ENCODE measurements around the gene MAN2B2. TPM values are rescaled to one million over a fixed set of nuclear protein-coding genes. Genes with fewer than 3 reads are reported as not detected.

The MAN2B2 gene
- total and polyA plus RNA-seq, 8 donors = 6.1 to 49.4 (median 13.9) TPM

DNA sequence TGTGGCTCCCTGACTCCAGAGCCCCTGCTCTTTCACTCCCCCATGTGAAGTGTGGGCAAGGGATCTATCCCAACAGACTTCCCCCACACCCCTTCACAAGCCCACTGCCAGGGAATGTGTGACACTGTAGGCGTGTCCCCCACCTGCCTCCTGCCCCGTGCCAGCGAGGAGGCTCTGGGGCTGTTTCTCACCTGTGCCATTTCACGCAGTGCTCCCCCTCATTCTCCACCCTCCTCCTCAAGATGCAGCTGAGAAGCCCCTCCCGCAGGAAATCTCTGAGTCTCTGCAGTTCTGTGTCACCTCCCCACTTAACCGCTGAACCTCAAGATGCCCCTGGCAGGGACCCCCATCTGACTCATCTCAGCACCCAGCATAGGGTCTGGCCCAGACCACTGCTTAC lies 5.4 kb downstream of the MAN2B2 start:
- Histone ChIP-seq H3K9me3 (peaks cover 0 to 13% (median 4%) of the 10 kb centered on the region in 4 donors), H3K4me1 (peaks cover 11 to 21% (median 16%) of the 10 kb centered on the region in 4 donors), H3K27ac (no peak overlapping the region), H3K36me3 (peaks cover 26 to 86% (median 85%) of the 10 kb centered on the region in 4 donors), H3K4me3 (no peak overlapping the region), H3K27me3 (no peaks in the 10 kb centered on the region)
- intact Hi-C loops (cut with DNase I; ENCODE audit: low total_unique reads) = no loop called here
- DNase-seq = no peak
- 94 to 99% (median 97%) methylated on average over 6 of the region's 6 CpGs for WGBS, 5 donors
- TF ChIP-seq POLR2A (IDR thresholded peaks at IDR 0.05) (no peak), EP300 (IDR thresholded peaks at IDR 0.05) (no peak), POLR2AphosphoS5 (IDR thresholded peaks at IDR 0.05) (no peak)
- TF ChIP-seq, protein P1, sequence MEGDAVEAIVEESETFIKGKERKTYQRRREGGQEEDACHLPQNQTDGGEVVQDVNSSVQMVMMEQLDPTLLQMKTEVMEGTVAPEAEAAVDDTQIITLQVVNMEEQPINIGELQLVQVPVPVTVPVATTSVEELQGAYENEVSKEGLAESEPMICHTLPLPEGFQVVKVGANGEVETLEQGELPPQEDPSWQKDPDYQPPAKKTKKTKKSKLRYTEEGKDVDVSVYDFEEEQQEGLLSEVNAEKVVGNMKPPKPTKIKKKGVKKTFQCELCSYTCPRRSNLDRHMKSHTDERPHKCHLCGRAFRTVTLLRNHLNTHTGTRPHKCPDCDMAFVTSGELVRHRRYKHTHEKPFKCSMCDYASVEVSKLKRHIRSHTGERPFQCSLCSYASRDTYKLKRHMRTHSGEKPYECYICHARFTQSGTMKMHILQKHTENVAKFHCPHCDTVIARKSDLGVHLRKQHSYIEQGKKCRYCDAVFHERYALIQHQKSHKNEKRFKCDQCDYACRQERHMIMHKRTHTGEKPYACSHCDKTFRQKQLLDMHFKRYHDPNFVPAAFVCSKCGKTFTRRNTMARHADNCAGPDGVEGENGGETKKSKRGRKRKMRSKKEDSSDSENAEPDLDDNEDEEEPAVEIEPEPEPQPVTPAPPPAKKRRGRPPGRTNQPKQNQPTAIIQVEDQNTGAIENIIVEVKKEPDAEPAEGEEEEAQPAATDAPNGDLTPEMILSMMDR (IDR thresholded peaks at IDR 0.05) = no peak

DNA sequence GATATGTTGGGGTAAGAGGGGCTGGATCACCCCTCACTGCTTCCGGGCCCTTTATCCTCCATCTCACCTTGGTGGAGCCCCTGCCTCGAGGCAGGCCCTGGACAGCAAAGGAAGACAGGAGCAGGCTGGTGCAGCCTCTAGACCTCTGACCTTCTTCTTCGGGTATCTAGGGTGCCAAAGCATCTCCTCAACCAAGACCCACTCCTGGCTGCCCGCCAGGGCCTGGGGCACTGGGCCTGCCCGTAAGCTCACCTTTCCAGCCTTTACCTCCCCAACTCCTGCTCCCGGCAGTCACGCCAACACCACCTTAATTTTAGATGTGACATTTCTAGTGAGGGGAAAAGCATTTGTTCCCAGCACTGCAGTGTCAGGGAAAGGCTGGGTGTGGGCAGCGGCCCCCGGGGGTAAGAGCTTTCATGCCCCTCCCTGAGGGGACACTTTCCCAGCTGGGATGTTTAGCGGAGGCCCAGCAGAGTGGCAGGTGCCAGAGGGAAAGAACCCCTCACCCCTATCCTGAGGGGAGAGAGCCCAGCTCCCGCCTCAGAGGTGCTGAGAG lies 6.7 kb downstream of the MAN2B2 start:
- Histone ChIP-seq H3K27me3 (no peaks in the 10 kb centered on the region), H3K27ac (no peak overlapping the region), H3K9me3 (peaks cover 0 to 13% (median 4%) of the 10 kb centered on the region in 4 donors), H3K4me3 (no peak overlapping the region), H3K36me3 (peaks cover 26 to 98% (median 95%) of the 10 kb centered on the region in 4 donors), H3K4me1 (peaks cover 0 to 8% (median 3%) of the 10 kb centered on the region in 4 donors)
- TF ChIP-seq EP300 (IDR thresholded peaks at IDR 0.05) (no peak), POLR2AphosphoS5 (IDR thresholded peaks at IDR 0.05) (no peak), POLR2A (IDR thresholded peaks at IDR 0.05) (no peak)
- TF ChIP-seq, protein P1 (IDR thresholded peaks at IDR 0.05) = no peak
- 92 to 96% (median 95%) methylated on average over 10 to 11 of the region's 11 CpGs for WGBS, 5 donors
- intact Hi-C loops (cut with DNase I; ENCODE audit: low total_unique reads) = no loop called here
- DNase-seq = no peak

DNA sequence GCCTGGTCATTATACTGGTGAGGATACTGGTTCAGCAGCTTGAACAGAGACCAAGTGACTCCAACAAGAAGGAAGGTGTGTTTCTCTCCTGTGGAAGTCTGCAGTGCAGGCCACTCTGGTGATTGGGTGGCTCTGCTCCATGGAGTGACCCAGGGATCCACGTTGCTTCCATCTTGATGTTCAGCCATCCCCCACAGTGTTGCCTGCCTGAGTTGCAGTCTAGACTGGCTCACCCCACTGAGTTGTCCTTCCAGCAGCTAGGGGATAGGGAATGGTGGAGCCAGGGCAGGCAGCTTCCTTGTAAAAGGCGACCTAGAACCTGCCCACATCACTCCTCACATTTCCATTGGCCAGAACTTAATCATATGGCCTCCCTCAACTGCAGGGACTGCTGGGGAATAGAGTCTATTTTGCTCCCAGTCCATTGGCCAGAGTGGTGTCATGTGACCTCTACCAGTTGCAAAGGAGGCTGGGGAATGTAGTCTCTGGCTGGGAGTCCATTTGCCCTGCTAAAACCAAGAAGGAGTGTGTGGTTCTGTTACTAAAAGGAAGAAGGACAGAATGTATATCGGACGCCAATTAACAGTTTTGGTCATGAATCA lies 8.0 kb downstream of the MAN2B2 start:
- H3K9me3 ChIP-seq = peaks cover 0 to 13% (median 4%) of the 10 kb centered on the region in 4 donors
- H3K27ac ChIP-seq = no peak overlapping the region
- no peaks in the 10 kb centered on the region for H3K4me1 ChIP-seq
- TF ChIP-seq POLR2A (IDR thresholded peaks at IDR 0.05) (no peak), EP300 (IDR thresholded peaks at IDR 0.05) (no peak)
- TF ChIP-seq, protein P1 (IDR thresholded peaks at IDR 0.05) = no peak
- DNase-seq = no peak
- peaks cover 31 to 96% (median 94%) of the 10 kb centered on the region in 4 donors for H3K36me3 ChIP-seq
- WGBS, 5 donors = 90 to 96% (median 93%) methylated on average over 3 to 4 of the region's 4 CpGs
- H3K27me3 ChIP-seq = no peaks in the 10 kb centered on the region
- H3K4me3 ChIP-seq = no peak overlapping the region
- intact Hi-C loops (cut with DNase I; ENCODE audit: low total_unique reads) = no loop called here

DNA sequence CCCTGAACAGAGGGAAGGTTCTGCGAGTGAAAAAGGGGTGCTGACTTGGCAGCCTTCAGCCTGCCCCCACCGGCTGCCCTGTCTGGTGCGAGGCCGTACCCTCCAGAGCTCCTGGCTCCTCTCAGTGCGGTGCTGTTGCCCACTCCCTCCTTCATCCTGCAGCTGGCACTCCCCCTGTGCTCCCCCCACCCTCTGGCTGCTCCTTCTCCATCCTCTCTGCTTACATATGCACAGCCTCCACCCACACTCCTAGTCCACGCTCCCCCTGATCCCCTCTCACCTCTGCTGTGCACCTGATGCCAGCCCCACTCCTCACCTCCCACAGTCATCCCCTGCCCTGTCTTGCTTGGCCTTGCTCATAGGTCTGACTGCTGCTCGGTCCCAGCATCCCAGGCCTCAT lies 9.9 kb downstream of the MAN2B2 start:
- Histone ChIP-seq H3K27me3 (no peaks in the 10 kb centered on the region), H3K4me1 (no peaks in the 10 kb centered on the region), H3K4me3 (no peak overlapping the region), H3K36me3 (peaks cover 28 to 98% (median 94%) of the 10 kb centered on the region in 4 donors), H3K9me3 (peaks cover 0 to 13% (median 4%) of the 10 kb centered on the region in 4 donors), H3K27ac (no peak overlapping the region)
- DNase-seq = no peak
- 95 to 98% (median 96%) methylated on average over 5 to 7 of the region's 7 CpGs for WGBS, 5 donors
- TF ChIP-seq, protein P1 (IDR thresholded peaks at IDR 0.05) = no peak
- TF ChIP-seq POLR2A (IDR thresholded peaks at IDR 0.05) = no peak
- no peak for TF ChIP-seq POLR2AphosphoS5 (IDR thresholded peaks at IDR 0.05)
- no peak for TF ChIP-seq EP300 (IDR thresholded peaks at IDR 0.05)
- intact Hi-C loops (cut with DNase I; ENCODE audit: low total_unique reads) = no loop called here
